ENCODE results near the gene IL5. TPM values are rescaled to one million over a fixed set of nuclear protein-coding genes. Genes with fewer than 3 reads are reported as not detected.
"Not testable (repeated sequence)": the region's sequence is repeated elsewhere in the genome, so short reads cannot be mapped to it uniquely, and the experiment has no call there.

IL5 gene
- total and polyA plus RNA-seq, 5 donors = not detected

- ATAC-seq (peak; percentile 59 to 64), DNase-seq (peak; percentile 32 to 59 (median 52))
- intact Hi-C loops (cut with DNase I) = no loop called here
- Histone ChIP-seq H3K4me3 (ENCODE audit: low read length) (peak overlapping the region; percentile 59), H3K9me3 (ENCODE audit: control insufficient read depth, low read length) (no peaks in the 10 kb centered on the region), H3K27ac (ENCODE audit: low read length) (peak overlapping the region; percentile 61), H3K27me3 (ENCODE audit: control insufficient read depth, insufficient read depth) (no peaks in the 10 kb centered on the region), H3K4me1 (ENCODE audit: control insufficient read depth, insufficient read depth, low read length) (no peaks in the 10 kb centered on the region)
- 7% methylated on average over 15 of the region's 15 CpGs for WGBS
These were observed 14.3 kb upstream of the IL5 start for GRCh38 chr5:132557478-132558172.

GRCh38 chr5:132556763-132557477, 13.6 kb upstream of the IL5 start, which contains the start of gene RAD50:
TSS of gene RAD50 (plus strand) at chr5:132556977. CDS start at chr5:132557325, 348 bp downstream.
- no peaks in the 10 kb centered on the region for H3K4me1 ChIP-seq (ENCODE audit: control insufficient read depth, insufficient read depth, low read length)
- no peaks in the 10 kb centered on the region for H3K9me3 ChIP-seq (ENCODE audit: control insufficient read depth, low read length)
- H3K27me3 ChIP-seq (ENCODE audit: control insufficient read depth, insufficient read depth) = no peaks in the 10 kb centered on the region
- peak within 1 kb of the TSS; percentile 59 for H3K4me3 ChIP-seq (ENCODE audit: low read length)
- DNase-seq (peak; percentile 95 to 98 (median 97)), ATAC-seq (peak; percentile 99)
- under 1% methylated on average over 53 of the region's 53 CpGs for WGBS
- intact Hi-C loops (cut with DNase I) = no loop called here
- peak within 1 kb of the TSS; percentile 61 for H3K27ac ChIP-seq (ENCODE audit: low read length)

GRCh38 chr5:132556153-132556762, 12.9 kb upstream of the IL5 start:
- Histone ChIP-seq H3K27ac (ENCODE audit: low read length) (peak overlapping the region; percentile 61), H3K4me1 (ENCODE audit: control insufficient read depth, insufficient read depth, low read length) (no peaks in the 10 kb centered on the region), H3K9me3 (ENCODE audit: control insufficient read depth, low read length) (no peaks in the 10 kb centered on the region), H3K4me3 (ENCODE audit: low read length) (peak overlapping the region; percentile 59), H3K27me3 (ENCODE audit: control insufficient read depth, insufficient read depth) (no peaks in the 10 kb centered on the region)
- ATAC-seq (no peak), DNase-seq (no peak)
- WGBS = 54% methylated on average over 15 of the region's 15 CpGs
- intact Hi-C loops (cut with DNase I) = no loop called here

GRCh38 chr5:132549576-132549975, 6.3 kb upstream of the IL5 start:
- H3K4me3 ChIP-seq (ENCODE audit: low read length) = no peak overlapping the region
- ATAC-seq (no peak), DNase-seq (no peak)
- H3K9me3 ChIP-seq (ENCODE audit: control insufficient read depth, low read length) = no peaks in the 10 kb centered on the region
- no peak overlapping the region for H3K27ac ChIP-seq (ENCODE audit: low read length)
- no peaks in the 10 kb centered on the region for H3K4me1 ChIP-seq (ENCODE audit: control insufficient read depth, insufficient read depth, low read length)
- H3K27me3 ChIP-seq (ENCODE audit: control insufficient read depth, insufficient read depth) = no peaks in the 10 kb centered on the region
- intact Hi-C loops (cut with DNase I) = no loop called here
- WGBS = 85% methylated on average over 2 of the region's 2 CpGs

- intact Hi-C loops (cut with DNase I); ATAC-seq; H3K27me3 ChIP-seq (ENCODE audit: control insufficient read depth, insufficient read depth); H3K4me1 ChIP-seq (ENCODE audit: control insufficient read depth, insufficient read depth, low read length); DNase-seq; H3K4me3 ChIP-seq (ENCODE audit: low read length); H3K9me3 ChIP-seq (ENCODE audit: control insufficient read depth, low read length); H3K27ac ChIP-seq (ENCODE audit: low read length): not testable (repeated sequence)
- WGBS = 90% methylated on average over 5 of the region's 7 CpGs
These were observed 5.5 kb upstream of the IL5 start for GRCh38 chr5:132548834-132549233.

- DNase-seq (no peak), ATAC-seq (no peak)
- Histone ChIP-seq H3K4me3 (ENCODE audit: low read length) (no peak overlapping the region), H3K4me1 (ENCODE audit: control insufficient read depth, insufficient read depth, low read length) (no peaks in the 10 kb centered on the region), H3K27me3 (ENCODE audit: control insufficient read depth, insufficient read depth) (no peaks in the 10 kb centered on the region), H3K27ac (ENCODE audit: low read length) (no peak overlapping the region), H3K9me3 (ENCODE audit: control insufficient read depth, low read length) (no peaks in the 10 kb centered on the region)
- intact Hi-C loops (cut with DNase I) = no loop called here
- WGBS = 75% methylated on average over 2 of the region's 2 CpGs
These were observed 3.9 kb upstream of the IL5 start for GRCh38 chr5:132547269-132547668.

GRCh38 chr5:132546108-132546507, 2.8 kb upstream of the IL5 start:
- H3K4me1 ChIP-seq (ENCODE audit: control insufficient read depth, insufficient read depth, low read length) = no peaks in the 10 kb centered on the region
- 98% methylated on average over 2 of the region's 2 CpGs for WGBS
- DNase-seq (no peak), ATAC-seq (no peak)
- no peak overlapping the region for H3K4me3 ChIP-seq (ENCODE audit: low read length)
- H3K9me3 ChIP-seq (ENCODE audit: control insufficient read depth, low read length) = no peaks in the 10 kb centered on the region
- H3K27me3 ChIP-seq (ENCODE audit: control insufficient read depth, insufficient read depth) = no peaks in the 10 kb centered on the region
- intact Hi-C loops (cut with DNase I) = no loop called here
- H3K27ac ChIP-seq (ENCODE audit: low read length) = no peak overlapping the region

- intact Hi-C loops (cut with DNase I) = no loop called here
- H3K4me1 ChIP-seq (ENCODE audit: control insufficient read depth, insufficient read depth, low read length) = no peaks in the 10 kb centered on the region
- no peaks in the 10 kb centered on the region for H3K27me3 ChIP-seq (ENCODE audit: control insufficient read depth, insufficient read depth)
- no peak overlapping the region for H3K4me3 ChIP-seq (ENCODE audit: low read length)
- 95% methylated on average over 4 of the region's 4 CpGs for WGBS
- DNase-seq (no peak), ATAC-seq (no peak)
- H3K9me3 ChIP-seq (ENCODE audit: control insufficient read depth, low read length) = no peaks in the 10 kb centered on the region
- no peak overlapping the region for H3K27ac ChIP-seq (ENCODE audit: low read length)
These were observed 2.6 kb downstream of the IL5 start for GRCh38 chr5:132540764-132541163.

GRCh38 chr5:132540149-132540548, 3.2 kb downstream of the IL5 start:
- no peaks in the 10 kb centered on the region for H3K4me1 ChIP-seq (ENCODE audit: control insufficient read depth, insufficient read depth, low read length)
- WGBS = 65% methylated on average over 5 of the region's 5 CpGs
- DNase-seq (peak in 1 of 3 donors; percentile 23), ATAC-seq (no peak)
- H3K27ac ChIP-seq (ENCODE audit: low read length) = no peak overlapping the region
- no peaks in the 10 kb centered on the region for H3K27me3 ChIP-seq (ENCODE audit: control insufficient read depth, insufficient read depth)
- no peak overlapping the region for H3K4me3 ChIP-seq (ENCODE audit: low read length)
- intact Hi-C loops (cut with DNase I) = no loop called here
- no peaks in the 10 kb centered on the region for H3K9me3 ChIP-seq (ENCODE audit: control insufficient read depth, low read length)

GRCh38 chr5:132539716-132540115, 3.6 kb downstream of the IL5 start:
- H3K27me3 ChIP-seq (ENCODE audit: control insufficient read depth, insufficient read depth) = no peaks in the 10 kb centered on the region
- H3K4me1 ChIP-seq (ENCODE audit: control insufficient read depth, insufficient read depth, low read length) = no peaks in the 10 kb centered on the region
- DNase-seq (no peak), ATAC-seq (no peak)
- WGBS = 74% methylated on average over 4 of the region's 4 CpGs
- intact Hi-C loops (cut with DNase I) = no loop called here
- no peak overlapping the region for H3K4me3 ChIP-seq (ENCODE audit: low read length)
- H3K27ac ChIP-seq (ENCODE audit: low read length) = no peak overlapping the region
- H3K9me3 ChIP-seq (ENCODE audit: control insufficient read depth, low read length) = no peaks in the 10 kb centered on the region

GRCh38 chr5:132530946-132531345, 12.4 kb downstream of the IL5 start:
- 82% methylated on average over 4 of the region's 4 CpGs for WGBS
- no peak overlapping the region for H3K4me3 ChIP-seq (ENCODE audit: low read length)
- H3K27me3 ChIP-seq (ENCODE audit: control insufficient read depth, insufficient read depth) = no peaks in the 10 kb centered on the region

More at GRCh38 chr5:132530946-132531345, 12.4 kb downstream of the IL5 start:
- ATAC-seq = no peak
- Histone ChIP-seq H3K4me1 (ENCODE audit: control insufficient read depth, insufficient read depth, low read length) (peaks cover 2% of the 10 kb centered on the region), H3K27ac (ENCODE audit: low read length) (no peak overlapping the region), H3K9me3 (ENCODE audit: control insufficient read depth, low read length) (no peaks in the 10 kb centered on the region)
- intact Hi-C loops (cut with DNase I) = no loop called here
- no peak for DNase-seq
